ENCODE measurements around the gene PDE2A. TPM values are rescaled to one million over a fixed set of nuclear protein-coding genes. Genes with fewer than 3 reads are reported as not detected.

PDE2A gene
- total RNA-seq, 2 experiments from 2014 or later = 0.67 to 0.75 TPM

DNA sequence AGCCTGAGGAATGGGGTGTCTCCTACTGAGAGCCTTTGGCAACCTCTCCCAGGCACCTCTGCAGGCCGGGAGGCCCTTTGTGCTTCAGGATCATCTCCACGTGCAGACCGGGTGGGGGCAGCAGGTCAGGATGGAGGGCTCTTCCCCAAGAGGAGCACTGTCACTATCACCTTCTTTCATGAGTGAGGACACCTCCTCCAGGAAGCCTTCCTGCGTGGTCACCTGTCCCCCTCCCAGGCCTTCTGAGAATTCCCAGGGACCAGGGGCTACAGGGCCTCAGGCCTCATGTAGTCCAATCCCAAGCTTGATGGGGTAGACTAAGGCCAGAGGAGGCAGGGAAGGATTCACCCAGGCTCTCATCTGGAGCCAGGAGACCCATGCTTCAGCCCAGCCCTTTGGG, 57.6 kb downstream of the PDE2A start:
- H3K9me3 Mint-ChIP-seq (ENCODE audit: low read depth) = no peaks in the 10 kb centered on the region
- H3K4me3 Mint-ChIP-seq = no peak overlapping the region
- no peaks in the 10 kb centered on the region for H3K36me3 Mint-ChIP-seq
- peaks cover 29% of the 10 kb centered on the region for H3K4me1 Mint-ChIP-seq
- peaks cover 28% of the 10 kb centered on the region for H3K27me3 Mint-ChIP-seq
- DNase-seq = no peak
- no peak overlapping the region for H3K27ac Mint-ChIP-seq
- CTCF ChIA-PET = interaction anchor here (1.0 to 1.4 kb wide), 2 partner anchors 20 to 32 kb away, joined by 3 read pairs; no protein-coding TSS in a partner anchor
- ATAC-seq = no peak

DNA sequence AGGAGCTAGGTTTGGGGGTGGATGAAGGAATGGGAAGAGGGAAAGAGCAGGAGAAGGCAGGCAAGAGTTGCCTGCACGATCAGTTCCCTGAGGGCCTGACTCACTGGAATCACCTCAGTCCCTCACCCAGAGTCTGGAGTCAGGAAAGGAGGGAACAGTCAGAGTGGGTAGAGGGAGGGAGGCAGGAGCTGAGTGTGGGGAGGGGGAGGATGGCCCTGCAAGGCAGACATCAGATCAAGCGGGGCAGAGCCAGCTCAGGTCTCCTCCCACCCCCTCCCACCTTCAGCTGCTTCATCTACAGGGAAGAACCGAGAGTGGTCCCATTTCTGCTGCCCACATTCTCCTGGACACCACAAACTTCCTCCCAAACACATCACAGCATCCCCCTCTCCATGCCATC, 58.9 kb downstream of the PDE2A start:
- H3K27ac Mint-ChIP-seq = no peak overlapping the region
- H3K27me3 Mint-ChIP-seq = peaks cover 36% of the 10 kb centered on the region
- no peak for DNase-seq
- no peak for ATAC-seq
- peaks cover 16% of the 10 kb centered on the region for H3K4me1 Mint-ChIP-seq
- no peak overlapping the region for H3K4me3 Mint-ChIP-seq
- no peaks in the 10 kb centered on the region for H3K9me3 Mint-ChIP-seq (ENCODE audit: low read depth)
- CTCF ChIA-PET = interaction anchor here (1.2 kb wide), 2 partner anchors 25 to 28 kb away, joined by 3 to 5 read pairs; no protein-coding TSS in a partner anchor
- H3K36me3 Mint-ChIP-seq = no peaks in the 10 kb centered on the region

DNA sequence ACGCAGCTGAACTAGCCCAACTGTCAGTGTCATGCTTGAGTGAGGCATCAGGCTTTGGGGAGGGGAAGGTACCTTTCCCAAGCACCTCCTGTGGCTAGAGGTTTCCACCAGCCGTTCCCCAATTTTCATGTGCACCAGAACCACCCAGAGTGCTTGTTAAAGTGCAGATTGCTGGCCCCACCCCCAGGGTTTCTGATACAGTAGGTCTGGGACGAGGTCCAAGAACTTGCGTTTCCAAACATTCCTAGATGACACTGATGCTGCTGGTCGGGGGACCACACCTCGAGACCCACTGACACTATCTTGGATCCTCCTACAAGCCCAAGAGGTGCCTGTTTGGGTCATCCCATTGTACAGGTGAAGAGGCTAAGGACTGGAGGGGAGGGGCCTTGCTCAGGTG, 59.8 kb downstream of the PDE2A start:
- DNase-seq = no peak
- Mint-ChIP-seq H3K27me3 (peaks cover 39% of the 10 kb centered on the region), H3K4me1 (peaks cover 8% of the 10 kb centered on the region), H3K27ac (no peak overlapping the region), H3K36me3 (no peaks in the 10 kb centered on the region), H3K9me3 (ENCODE audit: low read depth) (no peaks in the 10 kb centered on the region), H3K4me3 (no peak overlapping the region)
- ATAC-seq = no peak
- CTCF ChIA-PET = interaction anchor here (1.3 kb wide), 1 partner anchor 23 kb away, joined by 4 read pairs; no protein-coding TSS in a partner anchor

DNA sequence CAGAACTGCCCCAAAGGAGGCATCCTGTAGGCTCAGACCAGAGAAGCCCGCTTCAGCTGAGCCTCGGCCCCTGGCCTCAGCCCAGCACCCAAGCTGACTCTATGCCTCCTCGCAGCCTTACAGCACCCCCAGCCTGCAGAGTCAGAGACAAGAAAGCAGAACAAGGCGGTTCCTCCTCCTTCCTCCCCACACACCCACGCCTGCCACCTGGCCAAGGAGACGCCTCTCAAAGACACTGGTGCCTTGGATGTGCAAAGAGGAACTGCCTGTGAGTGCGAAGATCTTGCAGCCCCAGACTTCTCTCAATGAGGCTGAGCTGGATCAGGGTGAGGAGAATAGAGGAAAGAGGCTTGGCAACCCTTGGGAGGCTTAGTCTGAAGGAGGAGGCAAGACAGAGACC, 60.2 kb downstream of the PDE2A start:
- no peak for ATAC-seq
- H3K36me3 Mint-ChIP-seq = no peaks in the 10 kb centered on the region
- CTCF ChIA-PET = interaction anchor here (1.3 kb wide), 1 partner anchor 22 kb away, joined by 4 read pairs; no protein-coding TSS in a partner anchor
- no peak overlapping the region for H3K27ac Mint-ChIP-seq
- no peaks in the 10 kb centered on the region for H3K9me3 Mint-ChIP-seq (ENCODE audit: low read depth)
- peaks cover 42% of the 10 kb centered on the region for H3K27me3 Mint-ChIP-seq
- DNase-seq = no peak
- no peak overlapping the region for H3K4me3 Mint-ChIP-seq
- peaks cover 7% of the 10 kb centered on the region for H3K4me1 Mint-ChIP-seq

DNA sequence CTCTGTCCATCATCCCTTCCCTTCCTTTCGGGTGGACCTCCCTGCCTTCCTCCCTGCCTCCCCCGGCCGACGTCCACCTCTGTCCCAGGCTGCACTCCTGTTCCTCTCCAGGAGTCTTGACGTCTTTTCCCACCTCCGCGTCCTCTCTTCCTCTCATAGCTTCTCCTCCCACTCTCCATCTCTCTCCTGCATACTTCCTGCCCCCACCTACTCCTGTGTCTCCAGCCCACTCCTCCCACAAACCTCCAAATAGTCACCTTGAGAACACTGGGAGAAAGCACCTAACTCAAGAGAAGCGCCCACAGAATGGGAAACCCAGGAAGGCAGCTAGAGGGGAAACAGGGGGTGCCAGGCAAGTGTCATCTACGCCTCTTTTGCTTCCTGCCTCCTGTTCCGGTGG, 60.8 kb downstream of the PDE2A start:
- Mint-ChIP-seq H3K9me3 (ENCODE audit: low read depth) (no peaks in the 10 kb centered on the region), H3K27me3 (peaks cover 42% of the 10 kb centered on the region), H3K4me3 (no peak overlapping the region), H3K27ac (no peak overlapping the region), H3K36me3 (no peaks in the 10 kb centered on the region), H3K4me1 (peaks cover 7% of the 10 kb centered on the region)
- no peak for ATAC-seq
- CTCF ChIA-PET = interaction anchor here (1.3 kb wide), 1 partner anchor 22 kb away, joined by 4 read pairs; no protein-coding TSS in a partner anchor
- no peak for DNase-seq

DNA sequence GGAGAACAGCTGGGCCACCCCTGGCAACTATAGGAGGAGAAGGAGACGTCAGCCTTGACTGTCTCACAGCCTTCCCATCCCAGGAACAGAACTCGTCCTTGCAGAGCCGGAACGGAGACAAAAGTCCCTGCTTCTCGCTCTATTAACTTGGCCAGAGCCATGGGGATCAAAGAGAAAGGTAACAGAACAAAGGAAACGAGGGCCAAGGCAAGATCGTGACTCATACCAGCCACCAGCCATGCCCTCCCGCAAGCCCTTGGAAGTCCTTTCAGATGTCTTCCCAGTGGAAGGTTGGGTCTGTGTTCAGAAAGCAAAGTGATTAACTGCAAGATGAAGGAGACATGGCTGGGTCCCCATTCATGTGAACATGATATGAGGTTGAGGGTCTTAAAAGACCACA, 64.7 kb downstream of the PDE2A start:
- CTCF ChIA-PET = interaction anchor here (0.9 to 8.7 kb wide), 10 partner anchors 10 to 71 kb away, joined by 3 to 112 read pairs (median 4); no protein-coding TSS in a partner anchor
- DNase-seq (no peak), ATAC-seq (no peak)
- no peak overlapping the region for H3K4me3 Mint-ChIP-seq
- H3K4me1 Mint-ChIP-seq = peaks cover 12% of the 10 kb centered on the region
- no peak overlapping the region for H3K27ac Mint-ChIP-seq
- H3K36me3 Mint-ChIP-seq = no peaks in the 10 kb centered on the region
- H3K9me3 Mint-ChIP-seq (ENCODE audit: low read depth) = no peaks in the 10 kb centered on the region
- peaks cover 48% of the 10 kb centered on the region for H3K27me3 Mint-ChIP-seq

DNA sequence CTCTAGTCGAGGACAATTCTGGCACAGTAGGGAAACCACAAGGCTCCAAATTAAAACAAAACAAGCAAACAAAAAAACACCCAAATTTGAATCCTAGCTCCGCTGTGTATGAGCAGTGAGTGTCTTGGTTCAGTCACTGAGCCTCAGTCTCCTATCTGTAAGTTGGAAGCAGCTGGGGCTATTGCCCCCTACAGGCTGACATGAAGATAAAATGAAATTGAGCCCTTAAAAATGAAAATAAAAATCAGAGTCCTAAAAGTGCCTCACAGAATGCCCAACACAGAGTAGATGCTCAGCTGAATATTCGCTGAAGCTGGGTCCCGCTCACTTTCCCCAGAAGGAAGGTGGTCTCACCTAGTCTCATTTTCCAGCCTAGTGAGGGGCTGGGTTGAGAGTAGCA, 65.2 kb downstream of the PDE2A start:
- DNase-seq = no peak
- H3K27ac Mint-ChIP-seq = no peak overlapping the region
- no peaks in the 10 kb centered on the region for H3K36me3 Mint-ChIP-seq
- peaks cover 50% of the 10 kb centered on the region for H3K27me3 Mint-ChIP-seq
- H3K4me3 Mint-ChIP-seq = no peak overlapping the region
- H3K4me1 Mint-ChIP-seq = peaks cover 12% of the 10 kb centered on the region
- peak; percentile 64 for ATAC-seq
- no peaks in the 10 kb centered on the region for H3K9me3 Mint-ChIP-seq (ENCODE audit: low read depth)
- CTCF ChIA-PET = interaction anchor here (0.7 to 8.7 kb wide), 11 partner anchors 10 to 136 kb away, joined by 3 to 112 read pairs (median 4); no protein-coding TSS in a partner anchor

DNA sequence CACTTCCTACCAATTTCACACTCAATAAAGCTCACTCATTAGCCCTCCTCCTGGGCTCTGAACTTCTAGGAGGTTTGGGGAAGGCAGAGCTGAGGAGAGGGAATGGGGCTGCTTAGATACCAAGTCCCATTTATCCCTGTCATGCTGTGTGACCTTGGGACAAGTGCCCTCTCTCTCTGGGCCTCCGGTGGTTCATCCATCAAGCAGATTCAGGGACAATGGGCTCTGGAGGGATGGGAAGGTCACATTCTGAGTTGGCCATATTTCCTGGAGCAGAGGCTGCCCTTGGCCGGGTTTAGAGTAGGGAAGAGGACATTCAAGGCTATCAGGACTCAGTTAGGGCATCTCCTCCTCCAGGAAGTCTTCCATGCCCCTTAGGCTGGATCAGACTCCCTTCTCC, 66.7 kb downstream of the PDE2A start:
- no peak for ATAC-seq
- CTCF ChIA-PET = interaction anchor here (0.9 to 8.7 kb wide), 3 partner anchors 14 to 31 kb away, joined by 3 to 112 read pairs (median 28); no protein-coding TSS in a partner anchor
- peaks cover 40% of the 10 kb centered on the region for H3K27me3 Mint-ChIP-seq
- H3K36me3 Mint-ChIP-seq = no peaks in the 10 kb centered on the region
- H3K27ac Mint-ChIP-seq = no peak overlapping the region
- DNase-seq = no peak
- H3K9me3 Mint-ChIP-seq (ENCODE audit: low read depth) = no peaks in the 10 kb centered on the region
- peaks cover 11% of the 10 kb centered on the region for H3K4me1 Mint-ChIP-seq
- no peak overlapping the region for H3K4me3 Mint-ChIP-seq

DNA sequence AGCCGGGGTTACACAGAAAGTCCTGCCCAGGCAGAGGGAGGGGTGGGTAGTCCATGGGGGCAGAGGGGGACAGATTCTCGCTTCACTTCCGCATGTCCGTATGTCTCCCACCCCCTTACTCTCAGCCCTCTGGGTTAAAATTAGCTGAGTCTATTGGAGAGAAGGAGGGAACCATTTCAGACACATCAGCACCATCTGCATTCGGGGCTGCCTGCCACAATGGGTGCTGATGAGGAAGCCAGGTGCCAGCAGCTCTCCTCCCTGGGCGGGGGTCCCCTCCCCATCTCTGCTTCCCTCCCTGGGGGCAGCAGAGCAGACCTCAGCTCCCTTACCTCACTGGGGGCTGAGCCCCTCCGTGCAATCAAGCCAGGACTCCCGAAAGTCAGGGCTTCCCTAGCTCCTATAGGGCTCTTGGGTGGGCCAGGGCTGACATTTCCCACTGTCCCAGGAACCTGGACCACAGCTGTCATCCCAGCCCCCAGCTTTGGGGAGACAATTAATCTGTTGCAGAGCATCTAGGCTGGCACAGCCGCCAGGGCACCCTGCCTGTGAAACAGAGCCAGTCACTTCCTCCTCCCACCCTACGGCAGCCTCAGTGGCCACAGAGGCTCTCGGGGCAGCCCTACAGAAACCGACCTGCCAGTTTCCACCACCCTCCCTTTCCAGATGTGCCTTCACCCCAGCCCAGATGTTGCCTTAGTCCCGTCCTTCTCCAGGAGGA, 67.3 kb downstream of the PDE2A start:
- Mint-ChIP-seq H3K4me3 (no peak overlapping the region), H3K36me3 (no peaks in the 10 kb centered on the region), H3K27me3 (peaks cover 43% of the 10 kb centered on the region), H3K4me1 (peaks cover 5% of the 10 kb centered on the region), H3K9me3 (ENCODE audit: low read depth) (no peaks in the 10 kb centered on the region), H3K27ac (no peak overlapping the region)
- DNase-seq (no peak), ATAC-seq (peak; percentile 43)
- CTCF ChIA-PET = interaction anchor here (0.9 to 8.7 kb wide), 2 partner anchors 17 to 32 kb away, joined by 3 to 112 read pairs; no protein-coding TSS in a partner anchor

DNA sequence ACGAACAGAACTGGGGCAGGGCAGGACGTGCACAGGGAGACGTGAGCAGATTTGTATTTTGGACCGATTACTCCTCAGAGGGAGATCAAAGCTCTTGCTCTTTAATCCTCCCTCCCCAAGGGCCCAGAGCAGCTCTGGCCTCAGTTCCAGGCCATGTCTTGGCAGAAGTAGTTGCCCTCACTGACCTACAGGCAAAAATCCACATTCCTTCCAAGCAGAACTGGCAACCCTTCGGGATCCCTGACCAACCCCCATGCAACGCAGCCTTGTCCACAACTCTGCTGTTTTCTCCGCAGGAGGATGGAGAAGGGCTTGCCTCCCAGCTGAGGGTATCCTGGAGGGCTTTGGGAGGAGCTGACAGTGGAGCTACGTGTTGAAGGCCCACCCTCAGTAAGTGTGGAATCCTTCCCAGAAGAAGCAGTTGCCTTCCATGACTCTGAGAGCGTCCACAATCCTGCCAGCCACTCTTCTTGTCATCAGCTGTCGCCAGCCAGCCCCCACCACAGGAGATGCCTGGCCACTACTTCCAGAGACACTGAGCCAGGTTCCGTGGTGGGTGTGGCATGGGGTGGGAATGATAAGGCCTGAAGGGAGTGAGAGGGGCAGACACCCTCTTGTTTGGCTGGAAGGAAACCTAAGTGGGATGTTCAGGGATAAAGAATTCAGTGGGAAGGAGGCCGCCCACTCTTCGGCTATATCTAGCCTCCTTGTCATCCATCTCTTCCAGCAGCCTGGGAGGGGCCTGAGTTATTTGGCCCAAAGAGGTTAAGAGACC, 68.1 kb downstream of the PDE2A start:
- Mint-ChIP-seq H3K4me3 (no peak overlapping the region), H3K27ac (no peak overlapping the region), H3K4me1 (peaks cover 5% of the 10 kb centered on the region), H3K36me3 (no peaks in the 10 kb centered on the region), H3K27me3 (peaks cover 36% of the 10 kb centered on the region), H3K9me3 (ENCODE audit: low read depth) (no peaks in the 10 kb centered on the region)
- CTCF ChIA-PET = interaction anchor here (0.9 to 8.7 kb wide), 2 partner anchors 16 to 32 kb away, joined by 3 to 112 read pairs; no protein-coding TSS in a partner anchor
- no peak for ATAC-seq
- no peak for DNase-seq

DNA sequence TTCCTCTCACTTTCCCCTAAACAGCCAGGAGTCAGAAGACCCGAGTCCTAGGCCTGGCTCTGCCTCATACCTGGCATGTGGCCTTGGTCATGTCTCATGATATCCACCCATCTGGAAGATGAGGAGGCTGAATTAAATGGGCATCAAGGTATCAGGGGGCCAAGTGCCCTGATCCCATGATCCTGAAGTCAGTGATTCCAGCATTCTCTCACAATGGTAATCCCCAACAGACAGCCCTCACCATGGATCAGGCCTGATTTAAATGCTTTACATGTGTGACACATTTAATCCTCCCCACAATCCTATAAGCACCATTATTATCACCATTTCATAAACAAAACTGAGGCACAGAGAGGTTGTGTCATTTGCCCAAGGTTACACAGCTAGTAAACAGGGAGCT, 70.0 kb downstream of the PDE2A start:
- no peak for ATAC-seq

DNA sequence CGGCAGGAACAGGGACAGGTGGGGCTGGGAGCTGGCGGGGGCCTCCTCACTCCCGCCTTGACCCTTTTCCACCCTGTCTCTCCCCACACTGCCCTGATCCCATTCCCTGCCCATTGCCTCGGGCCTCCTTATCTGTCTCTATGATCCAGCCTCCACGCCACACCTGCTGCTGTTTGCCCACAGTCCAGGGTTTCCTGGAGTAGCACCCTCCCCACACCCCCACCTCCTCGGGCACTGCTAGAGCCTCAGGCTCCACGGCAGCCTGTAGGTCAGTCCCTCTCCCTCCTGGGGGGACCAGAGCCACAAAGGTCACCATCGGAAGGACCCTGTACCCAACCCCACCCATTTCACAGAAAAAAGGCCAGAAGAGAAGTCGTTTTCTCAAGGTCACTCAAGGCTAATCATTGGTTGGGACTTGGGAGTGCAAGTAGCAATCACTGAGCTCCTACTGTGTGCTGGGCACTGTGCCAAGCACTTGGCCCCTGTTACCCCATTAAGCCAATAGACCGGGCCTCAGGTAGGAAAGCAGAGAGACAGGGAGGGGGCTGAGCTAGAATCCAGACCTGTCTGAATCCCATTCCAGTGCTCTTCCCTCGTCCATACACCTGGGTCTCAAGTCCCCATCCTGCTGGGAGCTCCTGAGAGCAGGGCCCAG, 71.8 kb downstream of the PDE2A start:
- CTCF ChIA-PET = interaction anchor here (2.4 kb wide), 1 partner anchor 13 kb away, joined by 9 read pairs; no protein-coding TSS in a partner anchor
- ATAC-seq = no peak
- Mint-ChIP-seq H3K36me3 (no peaks in the 10 kb centered on the region), H3K4me1 (peaks cover 4% of the 10 kb centered on the region), H3K27ac (no peak overlapping the region), H3K27me3 (peaks cover 29% of the 10 kb centered on the region), H3K4me3 (no peak overlapping the region), H3K9me3 (ENCODE audit: low read depth) (no peaks in the 10 kb centered on the region)
- no peak for DNase-seq

More for the DNA sequence above, 70.0 kb downstream of the PDE2A start:
- H3K36me3 Mint-ChIP-seq = no peaks in the 10 kb centered on the region
- H3K27me3 Mint-ChIP-seq = peaks cover 35% of the 10 kb centered on the region
- CTCF ChIA-PET = interaction anchor here (2.4 to 8.7 kb wide), 2 partner anchors 14 to 15 kb away, joined by 9 to 112 read pairs; no protein-coding TSS in a partner anchor
- DNase-seq = no peak
- peaks cover 5% of the 10 kb centered on the region for H3K4me1 Mint-ChIP-seq
- H3K4me3 Mint-ChIP-seq = no peak overlapping the region
- no peaks in the 10 kb centered on the region for H3K9me3 Mint-ChIP-seq (ENCODE audit: low read depth)
- no peak overlapping the region for H3K27ac Mint-ChIP-seq

DNA sequence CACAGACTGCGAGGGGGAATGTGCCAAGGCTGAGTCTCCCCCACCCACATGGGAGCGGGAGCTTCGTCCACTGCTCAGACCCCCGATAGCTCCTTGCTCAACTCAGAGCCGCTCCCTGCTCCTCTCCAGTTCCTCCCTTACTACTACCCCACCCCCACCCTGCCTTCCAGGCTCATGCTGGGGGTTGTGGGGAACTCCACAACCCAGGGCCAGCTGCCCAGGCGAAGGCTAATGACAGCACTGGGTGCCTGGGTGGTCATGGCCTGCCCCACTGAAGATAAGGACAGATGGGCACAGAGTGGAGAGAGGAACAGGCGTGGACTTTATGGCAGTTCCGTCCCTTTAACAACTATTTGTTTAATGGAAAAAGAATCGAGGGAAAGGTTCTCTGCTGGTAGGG, 73.7 kb downstream of the PDE2A start:
- H3K9me3 Mint-ChIP-seq (ENCODE audit: low read depth) = no peaks in the 10 kb centered on the region
- CTCF ChIA-PET = interaction anchor here (1.6 to 2.1 kb wide), 2 partner anchors 10 to 13 kb away, joined by 5 to 11 read pairs; no protein-coding TSS in a partner anchor
- peaks cover 4% of the 10 kb centered on the region for H3K4me1 Mint-ChIP-seq
- H3K27me3 Mint-ChIP-seq = peaks cover 30% of the 10 kb centered on the region
- H3K36me3 Mint-ChIP-seq = no peaks in the 10 kb centered on the region
- ATAC-seq = no peak
- no peak overlapping the region for H3K4me3 Mint-ChIP-seq
- H3K27ac Mint-ChIP-seq = no peak overlapping the region
- no peak for DNase-seq

Data from activated CD8-positive, alpha-beta memory T cell treated with anti-CD3 and anti-CD28 coated beads, Interleukin-2, amount 10 ng/mL, durations not matched to agents 7 days and 5 days (primary cell).